GM12891 (cell line): ENCODE measurements around the gene DPM2.

Source experiments
- DNase-seq: peaks from one replicate; pipeline ENCODE4 v3.0.0; 2011; ENCODE audit warnings: low spot score; ENCODE audit not compliant: insufficient read length
- FAIRE-seq: peaks from 2 replicates; lab custom pipeline; 2011; peaks lifted over from hg19 to GRCh38; lab: Jason Lieb, UNC
- PAX5 ChIP-seq: IDR thresholded peaks from 2 replicates; pipeline ENCODE4 v1.6.1; 2011; ENCODE audit warnings: low read length, moderate library complexity, mild to moderate bottlenecking; ENCODE audit not compliant: insufficient read depth, severe bottlenecking
- POLR2A ChIP-seq: IDR thresholded peaks from 2 replicates; pipeline ENCODE4 v1.6.1; 2011; ENCODE audit warnings: low read depth, low read length, control low read depth
- POLR2AphosphoS5 ChIP-seq: IDR thresholded peaks from 2 replicates; pipeline ENCODE4 v1.6.1; 2011; ENCODE audit warnings: low read depth, low read length, control low read depth
- POU2F2 ChIP-seq: IDR thresholded peaks from 2 replicates; pipeline ENCODE4 v1.6.1; 2011; ENCODE audit warnings: low read depth, mild to moderate bottlenecking, control low read depth, low read length, moderate library complexity
- SPI1 ChIP-seq: IDR thresholded peaks from 2 replicates; pipeline ENCODE4 v1.6.1; 2011; ENCODE audit warnings: low read depth, low read length, control low read depth
- TAF1 ChIP-seq: IDR thresholded peaks from 2 replicates; pipeline ENCODE4 v1.6.1; 2011; ENCODE audit warnings: low read depth, low read length, control low read depth

DPM2 gene

GRCh38 chr9:127979333-127980059 is 41.8 kb upstream of the DPM2 start:
- DNase-seq (no peak), FAIRE-seq (peak; percentile 88)
- TF ChIP-seq POU2F2 (peak; percentile 96), TAF1 (no peak), POLR2AphosphoS5 (0 out of 2 replicates have a peak, but pooled peaks have one; percentile 20)

GRCh38 chr9:127979015-127979332 is 41.3 kb upstream of the DPM2 start:
- FAIRE-seq (no peak), DNase-seq (no peak)
- no peak for TF ChIP-seq POLR2A
- no peak for TF ChIP-seq TAF1
- no peak for TF ChIP-seq POU2F2
- TF ChIP-seq PAX5 = no peak
- TF ChIP-seq SPI1 = no peak

GRCh38 chr9:127977884-127978647 is 40.4 kb upstream of the DPM2 start:
- FAIRE-seq (no peak), DNase-seq (no peak)
- TF ChIP-seq SPI1 (peak; percentile 82), POLR2AphosphoS5 (no peak)

GRCh38 chr9:127977009-127977883 is 39.6 kb upstream of the DPM2 start:
- FAIRE-seq = peak; percentile 52
- TF ChIP-seq POU2F2 (0 out of 2 replicates have a peak, but pooled peaks have one; percentile 19), POLR2A (no peak), POLR2AphosphoS5 (no peak), SPI1 (peak; percentile 56)
- DNase-seq = no peak

- DNase-seq (no peak), FAIRE-seq (no peak)
Measured at GRCh38 chr9:127976498-127976897, 38.8 kb upstream of the DPM2 start.

GRCh38 chr9:127975376-127976315 is 38.0 kb upstream of the DPM2 start:
- FAIRE-seq = no peak

More at GRCh38 chr9:127976498-127976897, 38.8 kb upstream of the DPM2 start:
- TF ChIP-seq TAF1 = no peak
- TF ChIP-seq PAX5 = no peak
- no peak for TF ChIP-seq SPI1
- no peak for TF ChIP-seq POLR2A
- no peak for TF ChIP-seq POLR2AphosphoS5
- no peak for TF ChIP-seq POU2F2

GRCh38 chr9:127974769-127975261 is 37.2 kb upstream of the DPM2 start:
- FAIRE-seq (no peak), DNase-seq (no peak)
- TF ChIP-seq POLR2AphosphoS5 (no peak), TAF1 (no peak), SPI1 (no peak), POU2F2 (no peak), PAX5 (no peak), POLR2A (no peak)

More at GRCh38 chr9:127975376-127976315, 38.0 kb upstream of the DPM2 start:
- DNase-seq = no peak
- TF ChIP-seq POU2F2 (no peak), POLR2A (no peak), POLR2AphosphoS5 (no peak), TAF1 (no peak), SPI1 (no peak), PAX5 (no peak)

- TF ChIP-seq POU2F2 (no peak), SPI1 (no peak), PAX5 (no peak), POLR2A (no peak), TAF1 (no peak), POLR2AphosphoS5 (no peak)
Measured at GRCh38 chr9:127974001-127974768, 36.5 kb upstream of the DPM2 start.

More at GRCh38 chr9:127974001-127974768, 36.5 kb upstream of the DPM2 start:
- DNase-seq = no peak
- FAIRE-seq = no peak
